ENCODE data around the gene KPNA2. TPM values are rescaled to one million over a fixed set of nuclear protein-coding genes. Genes with fewer than 3 reads are reported as not detected.
A peak's percentile ranks its signal among the peaks of the same experiment; 100 is the strongest.

KPNA2 gene
- total and polyA plus RNA-seq, 2 of the 13 experiments (the other 11 are each of a cell fraction or from before 2014, with no cell fraction given) = 111 to 305 TPM

DNA sequence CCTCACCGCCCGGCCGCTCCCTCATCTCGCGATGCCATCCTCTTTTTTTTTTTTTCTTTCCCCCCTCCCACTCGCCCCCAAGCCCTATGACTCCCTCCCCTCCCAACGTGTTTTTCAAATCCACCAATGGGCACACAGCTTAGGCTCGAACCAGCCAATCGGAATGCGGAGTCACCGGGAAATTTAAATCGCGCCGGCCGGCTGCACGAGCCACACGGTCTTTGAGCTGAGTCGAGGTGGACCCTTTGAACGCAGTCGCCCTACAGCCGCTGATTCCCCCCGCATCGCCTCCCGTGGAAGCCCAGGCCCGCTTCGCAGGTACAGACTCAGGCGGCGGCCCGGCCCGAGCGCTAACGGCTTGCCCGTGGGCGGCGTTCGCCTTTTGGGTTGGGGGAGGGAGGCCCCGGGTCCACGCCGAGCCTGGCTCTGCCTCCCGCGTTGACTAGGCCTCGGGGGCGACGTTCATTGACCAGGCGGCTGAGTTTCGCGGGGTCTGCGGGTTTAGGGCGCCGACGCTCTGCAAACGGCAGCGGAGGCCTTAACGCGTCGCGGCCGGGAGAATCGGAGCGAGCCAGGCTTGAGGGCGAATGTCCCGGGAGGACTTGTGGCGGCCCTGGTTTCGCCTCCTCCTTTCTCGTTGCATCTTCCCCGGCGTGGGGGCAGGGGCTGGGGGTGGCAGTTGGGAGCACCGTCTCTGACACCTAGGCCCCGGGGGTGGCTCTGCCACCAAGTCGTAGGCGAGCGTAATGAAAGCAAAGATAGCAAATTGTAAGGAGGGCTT lies at the start of gene KPNA2 (continued):
- TF ChIP-seq, protein P1, sequence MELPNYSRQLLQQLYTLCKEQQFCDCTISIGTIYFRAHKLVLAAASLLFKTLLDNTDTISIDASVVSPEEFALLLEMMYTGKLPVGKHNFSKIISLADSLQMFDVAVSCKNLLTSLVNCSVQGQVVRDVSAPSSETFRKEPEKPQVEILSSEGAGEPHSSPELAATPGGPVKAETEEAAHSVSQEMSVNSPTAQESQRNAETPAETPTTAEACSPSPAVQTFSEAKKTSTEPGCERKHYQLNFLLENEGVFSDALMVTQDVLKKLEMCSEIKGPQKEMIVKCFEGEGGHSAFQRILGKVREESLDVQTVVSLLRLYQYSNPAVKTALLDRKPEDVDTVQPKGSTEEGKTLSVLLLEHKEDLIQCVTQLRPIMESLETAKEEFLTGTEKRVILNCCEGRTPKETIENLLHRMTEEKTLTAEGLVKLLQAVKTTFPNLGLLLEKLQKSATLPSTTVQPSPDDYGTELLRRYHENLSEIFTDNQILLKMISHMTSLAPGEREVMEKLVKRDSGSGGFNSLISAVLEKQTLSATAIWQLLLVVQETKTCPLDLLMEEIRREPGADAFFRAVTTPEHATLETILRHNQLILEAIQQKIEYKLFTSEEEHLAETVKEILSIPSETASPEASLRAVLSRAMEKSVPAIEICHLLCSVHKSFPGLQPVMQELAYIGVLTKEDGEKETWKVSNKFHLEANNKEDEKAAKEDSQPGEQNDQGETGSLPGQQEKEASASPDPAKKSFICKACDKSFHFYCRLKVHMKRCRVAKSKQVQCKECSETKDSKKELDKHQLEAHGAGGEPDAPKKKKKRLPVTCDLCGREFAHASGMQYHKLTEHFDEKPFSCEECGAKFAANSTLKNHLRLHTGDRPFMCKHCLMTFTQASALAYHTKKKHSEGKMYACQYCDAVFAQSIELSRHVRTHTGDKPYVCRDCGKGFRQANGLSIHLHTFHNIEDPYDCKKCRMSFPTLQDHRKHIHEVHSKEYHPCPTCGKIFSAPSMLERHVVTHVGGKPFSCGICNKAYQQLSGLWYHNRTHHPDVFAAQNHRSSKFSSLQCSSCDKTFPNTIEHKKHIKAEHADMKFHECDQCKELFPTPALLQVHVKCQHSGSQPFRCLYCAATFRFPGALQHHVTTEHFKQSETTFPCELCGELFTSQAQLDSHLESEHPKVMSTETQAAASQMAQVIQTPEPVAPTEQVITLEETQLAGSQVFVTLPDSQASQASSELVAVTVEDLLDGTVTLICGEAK (IDR thresholded peaks at IDR 0.05) = no peak
- TF ChIP-seq, protein P1 (CRISPR knock-in tag; IDR thresholded peaks at IDR 0.05) = peak; percentile 92
- 0 out of 2 replicates have a peak, but pooled peaks have one; percentile 8 for TF ChIP-seq FOXP1 (IDR thresholded peaks at IDR 0.05)
- no peak for TF ChIP-seq FOXP1 (CRISPR knock-in tag; IDR thresholded peaks at IDR 0.05)
- TF ChIP-seq, protein P2, sequence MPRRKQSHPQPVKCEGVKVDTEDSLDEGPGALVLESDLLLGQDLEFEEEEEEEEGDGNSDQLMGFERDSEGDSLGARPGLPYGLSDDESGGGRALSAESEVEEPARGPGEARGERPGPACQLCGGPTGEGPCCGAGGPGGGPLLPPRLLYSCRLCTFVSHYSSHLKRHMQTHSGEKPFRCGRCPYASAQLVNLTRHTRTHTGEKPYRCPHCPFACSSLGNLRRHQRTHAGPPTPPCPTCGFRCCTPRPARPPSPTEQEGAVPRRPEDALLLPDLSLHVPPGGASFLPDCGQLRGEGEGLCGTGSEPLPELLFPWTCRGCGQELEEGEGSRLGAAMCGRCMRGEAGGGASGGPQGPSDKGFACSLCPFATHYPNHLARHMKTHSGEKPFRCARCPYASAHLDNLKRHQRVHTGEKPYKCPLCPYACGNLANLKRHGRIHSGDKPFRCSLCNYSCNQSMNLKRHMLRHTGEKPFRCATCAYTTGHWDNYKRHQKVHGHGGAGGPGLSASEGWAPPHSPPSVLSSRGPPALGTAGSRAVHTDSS (CRISPR knock-in tag; conservative IDR thresholded peaks at IDR 0.05) = no peak
- peak; percentile 99 for TF ChIP-seq ZNF451 (CRISPR knock-in tag; IDR thresholded peaks at IDR 0.05)
- TF ChIP-seq FOXK1 (CRISPR knock-in tag; IDR thresholded peaks at IDR 0.05; ENCODE audit: borderline replicate concordance, low read depth) = no peak
- TF ChIP-seq, protein P3, sequence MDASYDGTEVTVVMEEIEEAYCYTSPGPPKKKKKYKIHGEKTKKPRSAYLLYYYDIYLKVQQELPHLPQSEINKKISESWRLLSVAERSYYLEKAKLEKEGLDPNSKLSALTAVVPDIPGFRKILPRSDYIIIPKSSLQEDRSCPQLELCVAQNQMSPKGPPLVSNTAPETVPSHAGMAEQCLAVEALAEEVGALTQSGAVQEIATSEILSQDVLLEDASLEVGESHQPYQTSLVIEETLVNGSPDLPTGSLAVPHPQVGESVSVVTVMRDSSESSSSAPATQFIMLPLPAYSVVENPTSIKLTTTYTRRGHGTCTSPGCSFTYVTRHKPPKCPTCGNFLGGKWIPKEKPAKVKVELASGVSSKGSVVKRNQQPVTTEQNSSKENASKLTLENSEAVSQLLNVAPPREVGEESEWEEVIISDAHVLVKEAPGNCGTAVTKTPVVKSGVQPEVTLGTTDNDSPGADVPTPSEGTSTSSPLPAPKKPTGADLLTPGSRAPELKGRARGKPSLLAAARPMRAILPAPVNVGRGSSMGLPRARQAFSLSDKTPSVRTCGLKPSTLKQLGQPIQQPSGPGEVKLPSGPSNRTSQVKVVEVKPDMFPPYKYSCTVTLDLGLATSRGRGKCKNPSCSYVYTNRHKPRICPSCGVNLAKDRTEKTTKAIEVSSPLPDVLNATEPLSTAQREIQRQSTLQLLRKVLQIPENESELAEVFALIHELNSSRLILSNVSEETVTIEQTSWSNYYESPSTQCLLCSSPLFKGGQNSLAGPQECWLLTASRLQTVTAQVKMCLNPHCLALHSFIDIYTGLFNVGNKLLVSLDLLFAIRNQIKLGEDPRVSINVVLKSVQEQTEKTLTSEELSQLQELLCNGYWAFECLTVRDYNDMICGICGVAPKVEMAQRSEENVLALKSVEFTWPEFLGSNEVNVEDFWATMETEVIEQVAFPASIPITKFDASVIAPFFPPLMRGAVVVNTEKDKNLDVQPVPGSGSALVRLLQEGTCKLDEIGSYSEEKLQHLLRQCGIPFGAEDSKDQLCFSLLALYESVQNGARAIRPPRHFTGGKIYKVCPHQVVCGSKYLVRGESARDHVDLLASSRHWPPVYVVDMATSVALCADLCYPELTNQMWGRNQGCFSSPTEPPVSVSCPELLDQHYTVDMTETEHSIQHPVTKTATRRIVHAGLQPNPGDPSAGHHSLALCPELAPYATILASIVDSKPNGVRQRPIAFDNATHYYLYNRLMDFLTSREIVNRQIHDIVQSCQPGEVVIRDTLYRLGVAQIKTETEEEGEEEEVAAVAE (CRISPR knock-in tag; IDR thresholded peaks at IDR 0.05; ENCODE audit: borderline replicate concordance) = no peak
- TF ChIP-seq ZNF264 (CRISPR knock-in tag; IDR thresholded peaks at IDR 0.05) = peak; percentile 77
- TF ChIP-seq ZNF136 (CRISPR knock-in tag; IDR thresholded peaks at IDR 0.05; ENCODE audit: low read depth) = peak; percentile 86
- peak; percentile 92; the same call in 1 of the 2 replicates for TF ChIP-seq HOXA9 (CRISPR knock-in tag; IDR thresholded peaks at IDR 0.05; ENCODE audit: borderline replicate concordance)
- TF ChIP-seq PRMT3 (CRISPR knock-in tag; IDR thresholded peaks at IDR 0.05; ENCODE audit: borderline replicate concordance, low read depth) = peak; percentile 71; the same call in 1 of the 2 replicates
- TF ChIP-seq ZBTB3 (CRISPR knock-in tag; IDR thresholded peaks at IDR 0.05; ENCODE audit: borderline replicate concordance, low read depth) = peak; percentile 66; the same call in 1 of the 2 replicates
- TF ChIP-seq ZNF12 (CRISPR knock-in tag; IDR thresholded peaks at IDR 0.05) = 0 out of 2 replicates have a peak, but pooled peaks have one; percentile 62

All from HepG2 (cell line).